Uterus (tissue), 2 donors: Measurements from ENCODE around the gene NREP.

Source experiments
- POLR2A ChIP-seq, 2 donors: fragments of 450-650 bp; IDR thresholded peaks; one replicate each; pipeline ENCODE4 v1.6.1; 2016; ENCODE audit warnings: antibody characterized with exemption in 2 of 2, mild to moderate bottlenecking in 1 of 2, moderate library complexity in 1 of 2
- TF ChIP-seq, protein P1 (sequence below), 4 experiments: fragments of 200-600 bp in 2 of 4; fragments of 450-650 bp in 2 of 4; sonication (generic) in 2 of 4; IDR thresholded peaks; one replicate each; pipeline ENCODE4 v1.5.1; 2016 to 2019; ENCODE audit warnings: antibody characterized with exemption in 4 of 4, mild to moderate bottlenecking in 2 of 4, moderate library complexity in 1 of 4

DNA sequence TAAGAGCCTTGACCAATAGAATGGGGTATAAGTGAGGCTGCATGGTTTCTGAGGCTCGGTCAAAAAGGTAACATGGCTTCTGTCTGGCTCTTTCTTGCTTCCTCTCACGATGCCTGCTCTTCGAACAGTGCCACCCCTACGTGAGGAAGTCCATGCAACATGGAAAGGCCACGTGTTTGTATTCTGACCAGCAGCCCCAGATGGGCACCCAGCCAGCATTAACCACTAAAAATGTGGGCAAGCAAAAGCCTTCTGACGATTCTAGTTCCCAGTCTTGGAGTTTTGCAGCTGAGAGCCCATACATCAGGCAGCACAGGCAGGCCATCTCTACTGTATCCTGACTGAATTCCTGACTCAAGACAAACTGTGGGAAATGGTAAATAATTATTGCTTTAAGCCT is 24.2 kb upstream of the NREP start:
- no peak for TF ChIP-seq POLR2A (IDR thresholded peaks at IDR 0.05)
- TF ChIP-seq, protein P1, sequence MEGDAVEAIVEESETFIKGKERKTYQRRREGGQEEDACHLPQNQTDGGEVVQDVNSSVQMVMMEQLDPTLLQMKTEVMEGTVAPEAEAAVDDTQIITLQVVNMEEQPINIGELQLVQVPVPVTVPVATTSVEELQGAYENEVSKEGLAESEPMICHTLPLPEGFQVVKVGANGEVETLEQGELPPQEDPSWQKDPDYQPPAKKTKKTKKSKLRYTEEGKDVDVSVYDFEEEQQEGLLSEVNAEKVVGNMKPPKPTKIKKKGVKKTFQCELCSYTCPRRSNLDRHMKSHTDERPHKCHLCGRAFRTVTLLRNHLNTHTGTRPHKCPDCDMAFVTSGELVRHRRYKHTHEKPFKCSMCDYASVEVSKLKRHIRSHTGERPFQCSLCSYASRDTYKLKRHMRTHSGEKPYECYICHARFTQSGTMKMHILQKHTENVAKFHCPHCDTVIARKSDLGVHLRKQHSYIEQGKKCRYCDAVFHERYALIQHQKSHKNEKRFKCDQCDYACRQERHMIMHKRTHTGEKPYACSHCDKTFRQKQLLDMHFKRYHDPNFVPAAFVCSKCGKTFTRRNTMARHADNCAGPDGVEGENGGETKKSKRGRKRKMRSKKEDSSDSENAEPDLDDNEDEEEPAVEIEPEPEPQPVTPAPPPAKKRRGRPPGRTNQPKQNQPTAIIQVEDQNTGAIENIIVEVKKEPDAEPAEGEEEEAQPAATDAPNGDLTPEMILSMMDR (IDR thresholded peaks at IDR 0.05), result no peak
